IMR-90 (cell line): ENCODE data around the gene GRID1. TPM values are rescaled to one million over a fixed set of nuclear protein-coding genes. Genes with fewer than 3 reads are reported as not detected.

Experiments used
- ATAC-seq: fragments of 200-7000 bp; cut with Tn5 transposase; 2 replicates; pipeline ENCODE4 v1.9.1; 2020; ENCODE audit warnings: low read depth, mild to moderate bottlenecking, moderate library complexity
- BruUV-seq: library from RNA; stranded (reverse); fragments of 400-500 nt; replicated peaks from 2 replicates; lab custom pipeline; 2021; lab: Mats Ljungman, UMichigan
- CTCF ChIA-PET: fragments of 300-600 bp; formaldehyde crosslinking; extraction: SDS; loops from one replicate; lab custom pipeline; 2021; ENCODE audit warnings: antibody characterized with exemption; lab: Yijun Ruan, JAX
- POLR2A ChIA-PET: fragments of 300-600 bp; sonication (Branson Sonifier 250); formaldehyde crosslinking; loops from one replicate; lab custom pipeline; 2022; ENCODE audit warnings: antibody characterized with exemption; ENCODE audit not compliant: unreplicated experiment; lab: Charles Lee
- DNase-seq: peaks from one replicate; pipeline ENCODE4 v3.0.0; 2013
- H2AFZ ChIP-seq: replicated peaks from 2 replicates; pipeline ENCODE3; 2013; ENCODE audit warnings: low read length, mild to moderate bottlenecking; ENCODE audit not compliant: poor library complexity
- H2AK5ac ChIP-seq: 2 replicates; pipeline ENCODE4 v1.6.1; 2013; ENCODE audit warnings: low read depth, low read length, inconsistent platforms
- H2AK9ac ChIP-seq: replicated peaks from 2 replicates; pipeline ENCODE3; 2013; ENCODE audit warnings: mild to moderate bottlenecking, low read depth, low read length, moderate library complexity; ENCODE audit not compliant: poor library complexity
- H2BK120ac ChIP-seq: 2 replicates; pipeline ENCODE4 v1.6.1; 2013; ENCODE audit warnings: low read depth, low read length, inconsistent platforms
- H2BK15ac ChIP-seq: 3 replicates; pipeline ENCODE4 v1.6.1; 2013; ENCODE audit warnings: low read depth, low read length, inconsistent platforms
- H2BK20ac ChIP-seq: 2 replicates; pipeline ENCODE4 v1.6.1; 2013; ENCODE audit warnings: low read depth, mild to moderate bottlenecking, inconsistent platforms, low read length, moderate library complexity
- H2BK5ac ChIP-seq: 2 replicates; pipeline ENCODE4 v1.6.1; 2013; ENCODE audit warnings: mild to moderate bottlenecking, low read depth, low read length, inconsistent platforms; ENCODE audit not compliant: poor library complexity, severe bottlenecking
- H3K14ac ChIP-seq: replicated peaks from 2 replicates; pipeline ENCODE4 v1.6.1; 2013; ENCODE audit warnings: low read depth, low read length, inconsistent platforms
- H3K18ac ChIP-seq: 2 replicates; pipeline ENCODE4 v1.6.1; 2013; ENCODE audit warnings: low read depth, low read length, control low read depth
- H3K23ac ChIP-seq: 2 replicates; pipeline ENCODE4 v1.6.1; 2013; ENCODE audit warnings: low read depth, low read length, inconsistent platforms
- H3K27ac ChIP-seq: 2 replicates; pipeline ENCODE4 v1.5.1; 2013; ENCODE audit warnings: mild to moderate bottlenecking, control low read depth, low read length; ENCODE audit not compliant: insufficient read depth
- H3K27me3 ChIP-seq: 2 replicates; pipeline ENCODE4 v1.6.1; 2013; ENCODE audit warnings: low read length; ENCODE audit not compliant: control insufficient read depth, insufficient read depth
- H3K36me3 ChIP-seq: 2 replicates; pipeline ENCODE4 v1.6.1; 2013; ENCODE audit warnings: low read length, mixed read lengths; ENCODE audit not compliant: control insufficient read depth, insufficient read depth
- H3K4ac ChIP-seq: 2 replicates; pipeline ENCODE4 v1.6.1; 2013; ENCODE audit warnings: low read depth, low read length, inconsistent platforms
- H3K4me1 ChIP-seq: 2 replicates; pipeline ENCODE4 v1.6.1; 2013; ENCODE audit warnings: low read length, mixed read lengths; ENCODE audit not compliant: control insufficient read depth, insufficient read depth
- H3K4me2 ChIP-seq: 2 replicates; pipeline ENCODE4 v1.6.1; 2013; ENCODE audit warnings: low read depth, mild to moderate bottlenecking, control low read depth, low read length, moderate library complexity
- H3K4me3 ChIP-seq: 2 replicates; pipeline ENCODE4 v1.5.1; 2013; ENCODE audit warnings: low read depth, mild to moderate bottlenecking, control low read depth, low read length, moderate library complexity; ENCODE audit not compliant: insufficient read depth
- H3K56ac ChIP-seq: 2 replicates; pipeline ENCODE4 v1.6.1; 2013; ENCODE audit warnings: low read length, inconsistent platforms; ENCODE audit not compliant: insufficient read depth; ENCODE audit errors: extremely low read depth
- H3K79me1 ChIP-seq, 2 experiments: 2 replicates each; pipeline ENCODE4 v1.6.1; 2013; ENCODE audit warnings: low read length in 2 of 2, inconsistent platforms in 1 of 2, low read depth in 1 of 2
- H3K9ac ChIP-seq: 2 replicates; pipeline ENCODE4 v1.6.1; 2013; ENCODE audit warnings: low read depth, low read length, control low read depth
- H3K9me1 ChIP-seq: 2 replicates; pipeline ENCODE4 v1.6.1; 2013; ENCODE audit warnings: low read length, inconsistent platforms; ENCODE audit not compliant: insufficient read depth
- H3K9me3 ChIP-seq: 2 replicates; pipeline ENCODE4 v1.6.1; 2013; ENCODE audit warnings: low read length; ENCODE audit not compliant: control insufficient read depth, insufficient read depth
- H4K20me1 ChIP-seq: 2 replicates; pipeline ENCODE4 v1.6.1; 2013; ENCODE audit warnings: low read length, inconsistent platforms; ENCODE audit not compliant: insufficient read depth
- H4K5ac ChIP-seq: 2 replicates; pipeline ENCODE4 v1.6.1; 2013; ENCODE audit warnings: mild to moderate bottlenecking, low read depth, low read length, control low read depth
- H4K8ac ChIP-seq, 2 experiments: 2 replicates each; pipeline ENCODE4 v1.6.1; 2013; ENCODE audit warnings: low read depth in 2 of 2, low read length in 2 of 2, control low read depth in 1 of 2, inconsistent platforms in 1 of 2
- H4K91ac ChIP-seq: 2 replicates; pipeline ENCODE4 v1.6.1; 2013; ENCODE audit warnings: low read depth, low read length, inconsistent platforms; ENCODE audit not compliant: insufficient read depth
- CHD1 ChIP-seq: IDR thresholded peaks from 2 replicates; pipeline ENCODE4 v1.6.1; 2012; ENCODE audit warnings: low read depth, low read length, improper control_type of control experiment
- MAFK ChIP-seq: IDR thresholded peaks from 2 replicates; pipeline ENCODE4 v1.6.1; 2012; ENCODE audit warnings: low read depth, low read length, improper control_type of control experiment
- MAZ ChIP-seq: IDR thresholded peaks from 2 replicates; pipeline ENCODE4 v1.6.1; 2012; ENCODE audit warnings: low read depth, mild to moderate bottlenecking, low read length, improper control_type of control experiment, moderate library complexity, borderline replicate concordance
- NFE2L2 ChIP-seq: fragments of 150-350 bp; IDR thresholded peaks from 2 replicates; pipeline ENCODE4 v1.6.1; 2016; ENCODE audit warnings: low read depth, mild to moderate bottlenecking, low read length
- WGBS, 2 experiments: methylation state at CpG; one replicate each; pipeline versions ENCODE4 v1.1.5 to v1.1.7; 2013; ENCODE audit warnings: missing lambda C conversion rate in 2 of 2; ENCODE audit not compliant: insufficient read length in 1 of 2; ENCODE audit errors: extremely low coverage in 2 of 2; 5-methylcytosine and 5-hydroxymethylcytosine counted together
- dilution Hi-C: fragments of 300-500 bp; cut with HindIII; formaldehyde crosslinking; loops from one replicate; pipeline ENCODE4 v1.14.3; 2018; ENCODE audit warnings: low sequenced_read_pairs; ENCODE audit not compliant: unreplicated experiment
- in situ Hi-C: fragments of 300-500 bp; cut with MboI; formaldehyde crosslinking; loops from 3 replicates; pipeline ENCODE4 v1.14.3; 2019; ENCODE audit warnings: low sequenced_read_pairs, inconsistent platforms, mixed read lengths
- intact Hi-C: fragments of 100-400 bp; cut with micrococcal nuclease; formaldehyde crosslinking; loops from 2 replicates; pipeline ENCODE4 v1.10.0; 2022
- polyA plus RNA-seq, 3 experiments: library from polyadenylated mRNA; depleted of rRNA; stranded (reverse); fragments of >200 nt; gene quantifications; 2 replicates each; pipeline ENCODE4 v1.2.3, GENCODE V29; 2012; ENCODE audit warnings: low replicate concordance in 1 of 3
- total RNA-seq: library from RNA; depleted of rRNA; stranded (reverse); fragments of >200 nt; gene quantifications from 2 replicates; pipeline ENCODE4 v1.2.3, GENCODE V29; 2012

The GRID1 gene
- total and polyA plus RNA-seq, 2 of the 4 experiments (the other 2 are of a cell fraction): not detected

- Histone ChIP-seq H2BK120ac (no peak overlapping the region), H3K4me3 (no peak overlapping the region), H4K20me1 (no peaks in the 10 kb centered on the region; the same call in 1 of the 2 replicates), H2AFZ (no peak overlapping the region), H2BK20ac (no peak overlapping the region), H4K5ac (no peak overlapping the region), H3K56ac (no peak overlapping the region), H2AK9ac (no peak overlapping the region), H3K4me1 (no peaks in the 10 kb centered on the region), H3K9ac (no peak overlapping the region), H3K36me3 (no peaks in the 10 kb centered on the region), H4K8ac (no peak overlapping the region), H3K9me1 (no peaks in the 10 kb centered on the region), H3K4me2 (no peak overlapping the region), H3K27me3 (peaks cover 33% of the 10 kb centered on the region), H2AK5ac (no peak overlapping the region), H3K4ac (no peak overlapping the region), H3K23ac (no peak overlapping the region), H4K91ac (no peak overlapping the region), H3K27ac (no peak overlapping the region), H2BK5ac (no peak overlapping the region), H2BK15ac (no peak overlapping the region), H3K14ac (no peak overlapping the region), H3K79me1 (no peaks in the 10 kb centered on the region), H3K9me3 (no peaks in the 10 kb centered on the region), H3K18ac (no peak overlapping the region)
- no peak for TF ChIP-seq MAZ
- no peak for TF ChIP-seq NFE2L2
- no peak for TF ChIP-seq MAFK
- no peak for TF ChIP-seq CHD1
- DNase-seq (no peak), ATAC-seq (no peak)
- 57% methylated on average over 3 of the region's 9 CpGs; no CpG with 5 or more reads in 1 of the 2 experiments for WGBS, 2 experiments
- BruUV-seq: no TSS peak
- dilution Hi-C loops: no loop called here
- ChIA-PET POLR2A (no interaction called here), CTCF (no interaction called here)
- intact Hi-C loops: no loop called here
- in situ Hi-C loops: no loop called here
These were observed 8.9 kb downstream of the GRID1 start for GRCh38 chr10:86357676-86358075.
